Naive thymus-derived CD4-positive, alpha-beta T cell (primary cell): ENCODE results near the gene PRDM8. TPM values are rescaled to one million over a fixed set of nuclear protein-coding genes. Genes with fewer than 3 reads are reported as not detected.

Experiments
- polyA plus RNA-seq, 2 donors: library from polyadenylated mRNA; unstranded; fragments of 300-500 nt; fragmentation: Illumina TruSeq; gene quantifications; one replicate each; pipeline ENCODE4 v1.2.3, GENCODE V29; 2021
- total RNA-seq, 6 experiments: library from RNA in 5 of 6; stranded (reverse) in 5 of 6; gene quantifications; 1 replicate in 5 of 6; 2 replicates in 1 of 6; pipeline ENCODE4 v1.2.3 and lab custom pipeline; 2021 to 2026

PRDM8 gene
- total and polyA plus RNA-seq, 7 experiments from 2014 or later, result 1.3 to 13.7 (median 8.0) TPM

Other genes with a start within 250 kb of the PRDM8 start
- gene ANTXR2, start 124.3 kb upstream of the PRDM8 start, total RNA-seq, result 10 to 100 TPM; 20.3 to 69.8 (median 50.0) TPM
- gene ANTXR2, start 124.3 kb upstream of the PRDM8 start, polyA plus RNA-seq, result 10 to 100 TPM; 37.1 to 38.2 TPM
- under 1 TPM in 1 of 5 experiments, not detected in 4; 0.05 TPM for gene FGF5, start 69.2 kb downstream of the PRDM8 start, total RNA-seq
- gene FGF5, start 69.2 kb downstream of the PRDM8 start, polyA plus RNA-seq, result not detected
- gene CFAP299, start 138.2 kb downstream of the PRDM8 start, total RNA-seq, result not detected
- not detected for gene CFAP299, start 138.2 kb downstream of the PRDM8 start, polyA plus RNA-seq